Prostate gland (tissue), 2 donors: ENCODE measurements around the gene ASB8. TPM values are rescaled to one million over a fixed set of nuclear protein-coding genes. Genes with fewer than 3 reads are reported as not detected.
"Not testable (repeated sequence)": the region's sequence is repeated elsewhere in the genome, so short reads cannot be mapped to it uniquely, and the experiment has no call there.

Experiments used
- DNase-seq: peaks from one replicate; pipeline ENCODE4 v3.0.0-alpha.2; 2019; ENCODE audit warnings: low spot score
- H3K27ac ChIP-seq, 2 donors: fragments of 200-600 bp; sonication (generic); 2 replicates each; pipeline ENCODE4 v1.5.1; 2017 to 2019
- H3K27me3 ChIP-seq: fragments of 200-600 bp; sonication (generic); replicated peaks from 2 replicates; pipeline ENCODE4 v1.5.1; 2019; ENCODE audit not compliant: insufficient read depth
- H3K36me3 ChIP-seq, 2 donors: fragments of 200-600 bp; sonication (generic); 1 replicate in 1 of 2; 2 replicates in 1 of 2; pipeline versions ENCODE4 v1.5.1 to v1.8.1; 2017 to 2019
- H3K4me1 ChIP-seq: fragments of 200-600 bp; sonication (generic); replicated peaks from 2 replicates; pipeline ENCODE4 v1.5.1; 2019
- H3K4me3 ChIP-seq, 2 donors: fragments of 200-600 bp; sonication (generic); 2 replicates each; pipeline ENCODE4 v1.5.1; 2017 to 2019
- H3K9me3 ChIP-seq: fragments of 200-600 bp; sonication (generic); 2 replicates; pipeline ENCODE4 v1.5.1; 2017
- CTCF ChIP-seq, 4 experiments: fragments of 200-600 bp in 2 of 4; fragments of 450-650 bp in 2 of 4; sonication (generic) in 2 of 4; IDR thresholded peaks; 1 replicate in 3 of 4; 2 replicates in 1 of 4; pipeline ENCODE4 v1.5.1; 2016 to 2019; ENCODE audit warnings: antibody characterized with exemption in 4 of 4, mild to moderate bottlenecking in 2 of 4, moderate library complexity in 2 of 4
- POLR2A ChIP-seq: fragments of 450-650 bp; IDR thresholded peaks from one replicate; pipeline ENCODE4 v1.6.1; 2016; ENCODE audit warnings: antibody characterized with exemption, mild to moderate bottlenecking
- POLR2AphosphoS5 ChIP-seq: sonication (generic); formaldehyde crosslinking; IDR thresholded peaks from one replicate; pipeline ENCODE4 v1.6.1; 2017; ENCODE audit warnings: antibody characterized with exemption
- WGBS: methylation state at CpG from one replicate; pipeline ENCODE4 v1.1.5; 2018; 5-methylcytosine and 5-hydroxymethylcytosine counted together
- intact Hi-C: fragments of 100-400 bp; cut with DNase I; formaldehyde crosslinking; loops from one replicate; pipeline ENCODE4 v1.14.2; 2022
- total RNA-seq, 2 donors: library from RNA; depleted of rRNA; stranded (reverse); fragments of >200 nt; gene quantifications; one replicate each; pipeline ENCODE4 v1.1.0, GENCODE V29; 2016

The ASB8 gene
- total RNA-seq, 2 donors from 2014 or later = 38.8 to 43.2 TPM

- WGBS = 97% methylated on average over 2 of the region's 2 CpGs
- no peak for TF ChIP-seq CTCF (IDR thresholded peaks at IDR 0.05)
- TF ChIP-seq POLR2AphosphoS5 = no peak
- no peak for TF ChIP-seq POLR2A
- no peaks in the 10 kb centered on the region for H3K27me3 ChIP-seq
- no peak overlapping the region for H3K27ac ChIP-seq
- no peaks in the 10 kb centered on the region for H3K9me3 ChIP-seq
- H3K36me3 ChIP-seq = no peaks in the 10 kb centered on the region
- no peak overlapping the region for H3K4me3 ChIP-seq
- H3K4me1 ChIP-seq = no peaks in the 10 kb centered on the region
- no peak for DNase-seq
- intact Hi-C loops = no loop called here
Measured at GRCh38 chr12:48126953-48127630, 30.2 kb downstream of the ASB8 start.

- no peak for DNase-seq
- 76% methylated on average over 4 of the region's 4 CpGs for WGBS
- intact Hi-C loops = no loop called here
- Histone ChIP-seq H3K36me3 (no peaks in the 10 kb centered on the region), H3K9me3 (no peaks in the 10 kb centered on the region), H3K4me3 (no peak overlapping the region), H3K4me1 (no peaks in the 10 kb centered on the region), H3K27me3 (no peaks in the 10 kb centered on the region), H3K27ac (no peak overlapping the region)
- TF ChIP-seq POLR2A (no peak), POLR2AphosphoS5 (no peak), CTCF (IDR thresholded peaks at IDR 0.05) (no peak)
Measured at GRCh38 chr12:48125985-48126384, 31.3 kb downstream of the ASB8 start.

- H3K4me1 ChIP-seq, DNase-seq, intact Hi-C loops, H3K27ac ChIP-seq, H3K9me3 ChIP-seq, H3K27me3 ChIP-seq, H3K36me3 ChIP-seq, H3K4me3 ChIP-seq: not testable (repeated sequence)
- 96% methylated on average over 5 of the region's 5 CpGs for WGBS
Measured at GRCh38 chr12:48125542-48125941, 31.8 kb downstream of the ASB8 start.

- intact Hi-C loops = loop anchor here (5.0 kb wide), 1 partner anchor 34 kb away; the partner anchor contains the start of gene ASB8
- no peak for DNase-seq
- Histone ChIP-seq H3K4me1 (no peaks in the 10 kb centered on the region), H3K27me3 (no peaks in the 10 kb centered on the region), H3K27ac (no peak overlapping the region), H3K4me3 (no peak overlapping the region), H3K9me3 (no peaks in the 10 kb centered on the region), H3K36me3 (no peaks in the 10 kb centered on the region)
- no peak for TF ChIP-seq POLR2AphosphoS5
- no peak for TF ChIP-seq CTCF (IDR thresholded peaks at IDR 0.05)
- no peak for TF ChIP-seq POLR2A
- 80% methylated on average over 4 of the region's 4 CpGs for WGBS
Measured at GRCh38 chr12:48123169-48123568, 34.1 kb downstream of the ASB8 start.

GRCh38 chr12:48122065-48122834 is 35.1 kb downstream of the ASB8 start:
- no peaks in the 10 kb centered on the region for H3K27me3 ChIP-seq
- no peak overlapping the region for H3K4me3 ChIP-seq
- no peak overlapping the region for H3K27ac ChIP-seq
- TF ChIP-seq POLR2AphosphoS5 = no peak
- no peak for TF ChIP-seq POLR2A
- TF ChIP-seq CTCF (IDR thresholded peaks at IDR 0.05) = no peak
- DNase-seq = no peak
- WGBS = 85% methylated on average over 2 of the region's 2 CpGs
- no peaks in the 10 kb centered on the region for H3K36me3 ChIP-seq
- H3K4me1 ChIP-seq = no peaks in the 10 kb centered on the region
- no peaks in the 10 kb centered on the region for H3K9me3 ChIP-seq
- intact Hi-C loops = loop anchor here (5.0 kb wide), 1 partner anchor 35 kb away; the partner anchor contains the start of gene ASB8
